A549 (cell line): ENCODE results near the gene ELF5. TPM values are rescaled to one million over a fixed set of nuclear protein-coding genes. Genes with fewer than 3 reads are reported as not detected.

Experiments
- ATAC-seq, 2 experiments: fragments of 200-7000 bp in 1 of 2; fragments of >200 bp in 1 of 2; cut with Nextera tagmentation in 1 of 2; cut with Tn5 transposase in 1 of 2; 3 replicates each; pipeline versions ENCODE4 v1.8.0 to v1.9.1; 2018 to 2020; ENCODE audit warnings: mild to moderate bottlenecking in 1 of 2, moderate library complexity in 1 of 2
- CTCF ChIA-PET: fragments of 300-600 bp; sonication (Branson Sonifier 250); formaldehyde crosslinking; extraction: SDS; loops from one replicate; lab custom pipeline; 2021; ENCODE audit warnings: antibody characterized with exemption, inconsistent platforms; lab: Yijun Ruan, JAX
- POLR2A ChIA-PET: fragments of 350-600 bp; formaldehyde crosslinking; extraction: SDS; loops from one replicate; lab custom pipeline; 2021; ENCODE audit warnings: antibody characterized with exemption, inconsistent platforms; lab: Yijun Ruan, JAX
- DNase-seq, 2 experiments: peaks; one replicate each; pipeline versions ENCODE4 v3.0.0 to v3.0.0-alpha.2; 2011 to 2016; ENCODE audit warnings: low read depth in 1 of 2, low spot score in 1 of 2
- FAIRE-seq: peaks from 2 replicates; lab custom pipeline; 2011; peaks lifted over from hg19 to GRCh38; lab: Jason Lieb, UNC
- H3K27ac ChIP-seq, 2 experiments: fragments of >200 bp; sonication (Bioruptor Twin); formaldehyde crosslinking; 3 replicates each; pipeline ENCODE4 v1.5.1; 2016 to 2017
- H3K4me1 ChIP-seq: fragments of >200 bp; sonication (Bioruptor Twin); formaldehyde crosslinking; 3 replicates; pipeline ENCODE4 v1.6.1; 2016
- H3K4me2 ChIP-seq: fragments of >200 bp; sonication (Bioruptor Twin); formaldehyde crosslinking; 3 replicates; pipeline ENCODE4 v1.6.1; 2016
- H3K4me3 ChIP-seq: fragments of >200 bp; sonication (Bioruptor Twin); formaldehyde crosslinking; 3 replicates; pipeline ENCODE4 v1.5.1; 2016
- H3K9me3 ChIP-seq: fragments of >200 bp; sonication (Bioruptor Twin); formaldehyde crosslinking; 3 replicates; pipeline ENCODE4 v1.6.1; 2016
- CBX2 ChIP-seq: fragments of 200-600 bp; sonication (generic); IDR thresholded peaks from 2 replicates; pipeline ENCODE4 v1.6.1; 2016; ENCODE audit warnings: low read depth, mild to moderate bottlenecking, borderline replicate concordance
- CBX8 ChIP-seq: fragments of 200-600 bp; sonication (generic); IDR thresholded peaks from 2 replicates; pipeline ENCODE4 v1.6.1; 2016
- CHD2 ChIP-seq: fragments of 150-350 bp; IDR thresholded peaks from 2 replicates; pipeline ENCODE4 v1.6.1; 2014; ENCODE audit warnings: low read length; ENCODE audit not compliant: partially characterized antibody
- ELK1 ChIP-seq: fragments of 150-350 bp; IDR thresholded peaks from 2 replicates; pipeline ENCODE4 v1.6.1; 2014; ENCODE audit warnings: low read depth, mild to moderate bottlenecking, low read length
- EP300 ChIP-seq, 2 experiments: fragments of >200 bp; sonication (Bioruptor Twin); formaldehyde crosslinking; IDR thresholded peaks; 2 replicates in 1 of 2; 3 replicates in 1 of 2; pipeline ENCODE4 v1.6.1; 2016 to 2017
- ESRRA ChIP-seq: fragments of 150-350 bp; IDR thresholded peaks from 2 replicates; pipeline ENCODE4 v1.6.1; 2014; ENCODE audit warnings: mild to moderate bottlenecking, low read length, borderline replicate concordance
- GATA3 ChIP-seq: IDR thresholded peaks from 2 replicates; pipeline ENCODE4 v1.6.1; 2012; ENCODE audit warnings: borderline replicate concordance
- HDAC2 ChIP-seq: fragments of 200-600 bp; sonication (generic); IDR thresholded peaks from 2 replicates; pipeline ENCODE4 v1.6.1; 2016
- HEYL ChIP-seq: fragments of 250-450 bp; sonication (Bioruptor Pico); IDR thresholded peaks from 2 replicates; pipeline ENCODE4 v1.8.0; 2021; ENCODE audit warnings: mild to moderate bottlenecking, moderate library complexity
- HMGXB4 ChIP-seq: fragments of 250-450 bp; sonication (Bioruptor Pico); IDR thresholded peaks from 2 replicates; pipeline ENCODE4 v1.5.0; 2021; ENCODE audit warnings: mild to moderate bottlenecking, moderate library complexity, borderline replicate concordance
- HOXB5 ChIP-seq: fragments of 250-450 bp; sonication (Bioruptor Pico); IDR thresholded peaks from 2 replicates; pipeline ENCODE4 v1.5.0; 2020; ENCODE audit warnings: mild to moderate bottlenecking, moderate library complexity
- JUNB ChIP-seq: fragments of >200 bp; sonication (Bioruptor Twin); formaldehyde crosslinking; IDR thresholded peaks from 2 replicates; pipeline ENCODE4 v1.6.1; 2016
- KDM1A ChIP-seq: fragments of 200-600 bp; sonication (generic); IDR thresholded peaks from 2 replicates; pipeline ENCODE4 v1.6.1; 2016; ENCODE audit warnings: low read depth, mild to moderate bottlenecking
- KDM5A ChIP-seq: fragments of 200-600 bp; sonication (generic); IDR thresholded peaks from 2 replicates; pipeline ENCODE4 v1.6.1; 2016; ENCODE audit warnings: antibody characterized with exemption, mild to moderate bottlenecking
- MAFK ChIP-seq: fragments of 450-650 bp; IDR thresholded peaks from 2 replicates; pipeline ENCODE4 v1.6.1; 2014; ENCODE audit not compliant: partially characterized antibody
- MAX ChIP-seq: IDR thresholded peaks from 2 replicates; pipeline ENCODE4 v1.6.1; 2012
- MAZ ChIP-seq: fragments of 150-350 bp; IDR thresholded peaks from 2 replicates; pipeline ENCODE4 v1.6.1; 2014; ENCODE audit warnings: antibody characterized with exemption, low read depth, low read length, borderline replicate concordance
- NR3C1 ChIP-seq: fragments of >200 bp; sonication (Bioruptor Twin); formaldehyde crosslinking; IDR thresholded peaks from 3 replicates; pipeline ENCODE4 v1.6.1; 2017
- RAD21 ChIP-seq, 2 experiments: fragments of >200 bp in 1 of 2; sonication (Bioruptor Twin) in 1 of 2; formaldehyde crosslinking in 1 of 2; IDR thresholded peaks in 1 of 2; conservative IDR thresholded peaks in 1 of 2; 2 replicates in 1 of 2; 3 replicates in 1 of 2; pipeline ENCODE4 v1.6.1; 2012 to 2018; ENCODE audit warnings: inconsistent platforms in 1 of 2
- RFX5 ChIP-seq: fragments of 450-650 bp; IDR thresholded peaks from 2 replicates; pipeline ENCODE4 v1.7.1; 2014; ENCODE audit warnings: antibody characterized with exemption, mild to moderate bottlenecking, moderate library complexity
- SMC3 ChIP-seq: fragments of >200 bp; sonication (Bioruptor Twin); formaldehyde crosslinking; IDR thresholded peaks from 3 replicates; pipeline ENCODE4 v1.6.1; 2018; ENCODE audit warnings: inconsistent platforms
- SREBF2 ChIP-seq: fragments of 450-650 bp; IDR thresholded peaks from 2 replicates; pipeline ENCODE4 v1.6.1; 2014; ENCODE audit warnings: mild to moderate bottlenecking, moderate library complexity
- TFCP2L1 ChIP-seq: fragments of 250-450 bp; sonication (Bioruptor Pico); IDR thresholded peaks from 2 replicates; pipeline ENCODE4 v1.5.0; 2021; ENCODE audit warnings: mild to moderate bottlenecking
- ZNF302 ChIP-seq: fragments of 250-450 bp; sonication (Bioruptor Pico); IDR thresholded peaks from 2 replicates; pipeline ENCODE4 v1.9.0; 2021; ENCODE audit warnings: inconsistent platforms, mild to moderate bottlenecking, moderate library complexity
- ZSCAN20 ChIP-seq: fragments of 250-450 bp; sonication (Bioruptor Pico); IDR thresholded peaks from 2 replicates; pipeline ENCODE4 v1.8.0; 2022; ENCODE audit warnings: mild to moderate bottlenecking, moderate library complexity
- WGBS: methylation state at CpG from one replicate; pipeline ENCODE4 v1.1.6; 2017; ENCODE audit errors: missing lambda C conversion rate; 5-methylcytosine and 5-hydroxymethylcytosine counted together
- polyA plus RNA-seq, 4 experiments: library from polyadenylated mRNA; depleted of rRNA in 3 of 4; stranded (reverse); fragments of >200 nt; fragmentation: RNase III in 1 of 4; extraction: RNeasy Plus Mini Kit Qiagen cat#74134 plus additional on column Dnase treatment in 1 of 4; gene quantifications; 2 replicates in 3 of 4; 3 replicates in 1 of 4; pipeline ENCODE4 v1.2.3, GENCODE V29; 2011 to 2017
- TF ChIP-seq, protein P1 (sequence below): fragments of >200 bp; sonication (Bioruptor Twin); formaldehyde crosslinking; IDR thresholded peaks from 3 replicates; pipeline ENCODE4 v1.5.1; 2016
- TF ChIP-seq, protein P2 (sequence below): fragments of 450-650 bp; IDR thresholded peaks from 2 replicates; pipeline ENCODE4 v1.6.1; 2014; ENCODE audit warnings: antibody characterized with exemption

The ELF5 gene
- polyA plus RNA-seq, 2 of the 4 experiments (the other 2 are of a cell fraction) = 0.04 TPM; not detected in 1

DNA sequence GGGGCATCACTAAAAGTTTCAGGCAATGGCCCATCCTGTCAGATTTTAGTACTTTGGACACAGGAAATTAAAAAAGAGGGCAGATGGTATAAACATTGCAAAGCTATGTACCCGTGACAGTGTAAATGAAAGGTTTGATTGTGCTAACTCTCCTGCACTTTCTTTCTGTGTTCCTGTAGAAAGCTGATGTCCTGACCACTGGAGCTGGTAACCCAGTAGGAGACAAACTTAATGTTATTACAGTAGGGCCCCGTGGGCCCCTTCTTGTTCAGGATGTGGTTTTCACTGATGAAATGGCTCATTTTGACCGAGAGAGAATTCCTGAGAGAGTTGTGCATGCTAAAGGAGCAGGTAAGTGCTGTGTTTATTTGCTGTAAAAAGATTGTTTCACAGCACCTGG, 64.6 kb downstream of the ELF5 start:
- FAIRE-seq (no peak), ATAC-seq (no peak), DNase-seq (no peak)
- no peak overlapping the region for H3K4me3 ChIP-seq
- no peak overlapping the region for H3K27ac ChIP-seq
- CTCF ChIA-PET = interaction anchor here (1.3 to 1.7 kb wide), 3 partner anchors 13 to 83 kb away, joined by 3 to 5 read pairs (median 3); no protein-coding TSS in a partner anchor
- no peaks in the 10 kb centered on the region for H3K4me1 ChIP-seq
- POLR2A ChIA-PET = no interaction called here
- TF ChIP-seq HDAC2 (no peak), MAFK (no peak), HOXB5 (no peak), CBX8 (no peak), RFX5 (no peak), ZSCAN20 (CRISPR knock-in tag) (no peak), NR3C1 (no peak), JUNB (no peak), SMC3 (no peak), SREBF2 (no peak), TFCP2L1 (CRISPR knock-in tag) (no peak), MAZ (no peak), ZNF302 (CRISPR knock-in tag) (no peak), KDM1A (no peak), RAD21 (conservative IDR thresholded peaks at IDR 0.05 in 1 of 2, IDR thresholded peaks at IDR 0.05 in 1 of 2) (no peak), ESRRA (no peak)
- TF ChIP-seq, protein P1, sequence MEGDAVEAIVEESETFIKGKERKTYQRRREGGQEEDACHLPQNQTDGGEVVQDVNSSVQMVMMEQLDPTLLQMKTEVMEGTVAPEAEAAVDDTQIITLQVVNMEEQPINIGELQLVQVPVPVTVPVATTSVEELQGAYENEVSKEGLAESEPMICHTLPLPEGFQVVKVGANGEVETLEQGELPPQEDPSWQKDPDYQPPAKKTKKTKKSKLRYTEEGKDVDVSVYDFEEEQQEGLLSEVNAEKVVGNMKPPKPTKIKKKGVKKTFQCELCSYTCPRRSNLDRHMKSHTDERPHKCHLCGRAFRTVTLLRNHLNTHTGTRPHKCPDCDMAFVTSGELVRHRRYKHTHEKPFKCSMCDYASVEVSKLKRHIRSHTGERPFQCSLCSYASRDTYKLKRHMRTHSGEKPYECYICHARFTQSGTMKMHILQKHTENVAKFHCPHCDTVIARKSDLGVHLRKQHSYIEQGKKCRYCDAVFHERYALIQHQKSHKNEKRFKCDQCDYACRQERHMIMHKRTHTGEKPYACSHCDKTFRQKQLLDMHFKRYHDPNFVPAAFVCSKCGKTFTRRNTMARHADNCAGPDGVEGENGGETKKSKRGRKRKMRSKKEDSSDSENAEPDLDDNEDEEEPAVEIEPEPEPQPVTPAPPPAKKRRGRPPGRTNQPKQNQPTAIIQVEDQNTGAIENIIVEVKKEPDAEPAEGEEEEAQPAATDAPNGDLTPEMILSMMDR = no peak
- WGBS = 69% methylated on average over 3 of the region's 3 CpGs
- no peaks in the 10 kb centered on the region for H3K9me3 ChIP-seq
- no peak overlapping the region for H3K4me2 ChIP-seq

DNA sequence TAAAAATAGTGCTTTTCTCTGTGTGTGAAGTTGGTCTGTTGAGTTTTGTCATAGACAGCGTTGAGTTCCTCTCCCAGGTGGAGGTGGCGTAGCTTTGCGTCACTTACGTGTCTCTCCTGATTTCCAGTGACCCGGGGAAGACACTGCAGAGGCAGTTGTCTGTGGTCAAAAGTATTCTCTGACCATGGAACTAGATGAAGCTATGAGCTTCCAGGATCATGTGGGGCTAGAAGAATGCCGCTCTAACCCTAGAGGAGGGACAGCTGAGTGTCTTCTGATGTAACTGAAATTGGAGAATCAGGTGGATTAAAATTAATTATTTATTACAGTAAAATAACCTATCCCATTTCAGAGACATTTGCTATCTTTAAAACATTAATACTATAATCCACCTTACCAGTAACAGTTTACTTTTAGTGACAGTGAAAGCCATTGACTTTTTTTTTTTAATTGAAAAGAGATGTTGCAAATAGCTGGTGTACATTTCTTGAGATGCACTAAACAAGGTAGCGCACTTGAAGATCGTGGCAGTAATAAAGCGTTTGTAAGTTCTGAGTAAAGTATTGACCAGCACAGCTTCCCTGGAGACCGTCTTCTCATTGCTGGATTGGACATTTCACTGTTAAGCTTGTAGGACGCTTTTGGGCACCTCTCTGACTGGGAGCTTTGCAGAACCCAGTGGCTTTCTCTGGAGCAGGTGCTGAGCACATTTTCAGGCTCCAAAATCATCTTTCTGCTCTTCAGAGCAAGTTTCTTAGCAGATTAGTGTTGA, 65.2 kb downstream of the ELF5 start:
- POLR2A ChIA-PET = no interaction called here
- FAIRE-seq = no peak

More for the DNA sequence above, 65.2 kb downstream of the ELF5 start:
- CTCF ChIA-PET = interaction anchor here (0.8 to 1.7 kb wide), 3 partner anchors 14 to 83 kb away, joined by 3 to 5 read pairs (median 3); no protein-coding TSS in a partner anchor
- H3K9me3 ChIP-seq = no peaks in the 10 kb centered on the region
- no peak for ATAC-seq
- H3K27ac ChIP-seq = no peak overlapping the region
- H3K4me2 ChIP-seq = no peak overlapping the region
- DNase-seq = no peak
- no peak overlapping the region for H3K4me3 ChIP-seq
- TF ChIP-seq MAX (no peak), SREBF2 (no peak), HMGXB4 (CRISPR knock-in tag) (no peak), ELK1 (no peak), SMC3 (no peak), CBX2 (no peak), HDAC2 (no peak), EP300 (IDR thresholded peaks at IDR 0.05) (no peak), HEYL (CRISPR knock-in tag) (no peak), KDM5A (no peak), GATA3 (no peak), ESRRA (no peak), RFX5 (no peak), CHD2 (no peak)
- TF ChIP-seq, protein P1 = no peak
- TF ChIP-seq, protein P2, sequence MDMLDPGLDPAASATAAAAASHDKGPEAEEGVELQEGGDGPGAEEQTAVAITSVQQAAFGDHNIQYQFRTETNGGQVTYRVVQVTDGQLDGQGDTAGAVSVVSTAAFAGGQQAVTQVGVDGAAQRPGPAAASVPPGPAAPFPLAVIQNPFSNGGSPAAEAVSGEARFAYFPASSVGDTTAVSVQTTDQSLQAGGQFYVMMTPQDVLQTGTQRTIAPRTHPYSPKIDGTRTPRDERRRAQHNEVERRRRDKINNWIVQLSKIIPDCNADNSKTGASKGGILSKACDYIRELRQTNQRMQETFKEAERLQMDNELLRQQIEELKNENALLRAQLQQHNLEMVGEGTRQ = no peak
- 94% methylated on average over 11 of the region's 11 CpGs for WGBS
- no peaks in the 10 kb centered on the region for H3K4me1 ChIP-seq
